HG03565 (cell line): ENCODE results near the gene MARCHF2.

ENCODE experiments used
- ATAC-seq: cut with Tn5 transposase; IDR thresholded peaks from one replicate; pipeline ENCODE4 v1.9.1; 2021; ENCODE audit warnings: mild to moderate bottlenecking, moderate library complexity; ENCODE audit not compliant: unreplicated experiment

MARCHF2 gene

GRCh38 chr19:8451885-8452284, 38.8 kb downstream of the MARCHF2 start:
- ATAC-seq = no peak

GRCh38 chr19:8452446-8453123, 39.5 kb downstream of the MARCHF2 start:
- no peak for ATAC-seq

- no peak for ATAC-seq
These were observed 40.5 kb downstream of the MARCHF2 start for GRCh38 chr19:8453616-8454015.

GRCh38 chr19:8454218-8454617, 41.1 kb downstream of the MARCHF2 start:
- ATAC-seq = no peak

GRCh38 chr19:8455018-8455417, 41.9 kb downstream of the MARCHF2 start:
- no peak for ATAC-seq

GRCh38 chr19:8456064-8456463, 43.0 kb downstream of the MARCHF2 start:
- no peak for ATAC-seq

- no peak for ATAC-seq
These were observed 44.1 kb downstream of the MARCHF2 start for GRCh38 chr19:8457209-8457608.

- no peak for ATAC-seq
These were observed 44.7 kb downstream of the MARCHF2 start for GRCh38 chr19:8457827-8458226.

GRCh38 chr19:8458380-8458779, 45.3 kb downstream of the MARCHF2 start:
- no peak for ATAC-seq

GRCh38 chr19:8459095-8459494, 46.0 kb downstream of the MARCHF2 start:
- ATAC-seq = no peak

- no peak for ATAC-seq
These were observed 46.6 kb downstream of the MARCHF2 start for GRCh38 chr19:8459520-8460270.

GRCh38 chr19:8460516-8461298, 47.6 kb downstream of the MARCHF2 start:
- no peak for ATAC-seq

- ATAC-seq = no peak
These were observed 48.3 kb downstream of the MARCHF2 start for GRCh38 chr19:8461376-8461775.

- no peak for ATAC-seq
These were observed 48.8 kb downstream of the MARCHF2 start for GRCh38 chr19:8461891-8462290.

GRCh38 chr19:8462571-8462970, 49.5 kb downstream of the MARCHF2 start:
- no peak for ATAC-seq

- no peak for ATAC-seq
These were observed 50.3 kb downstream of the MARCHF2 start for GRCh38 chr19:8463365-8463764.

- ATAC-seq = no peak
These were observed 52.9 kb downstream of the MARCHF2 start for GRCh38 chr19:8466018-8466417.

- ATAC-seq = no peak
These were observed 55.0 kb downstream of the MARCHF2 start for GRCh38 chr19:8468124-8468523.

GRCh38 chr19:8468761-8469373, 55.8 kb downstream of the MARCHF2 start:
- ATAC-seq = no peak

GRCh38 chr19:8469613-8470368, 56.7 kb downstream of the MARCHF2 start:
- ATAC-seq = no peak
